GM12873 (cell line): ENCODE measurements around the gene ANKRD10.
A peak's percentile ranks its signal among the peaks of the same experiment; 100 is the strongest.

Experiments used
- TF ChIP-seq, protein P1 (sequence below): IDR thresholded peaks from 2 replicates; pipeline ENCODE4 v1.5.1; 2012; ENCODE audit warnings: low read depth, mild to moderate bottlenecking, moderate library complexity, low read length, control low read depth; ENCODE audit not compliant: insufficient read depth; ENCODE audit errors: missing control alignments

ANKRD10 gene

DNA sequence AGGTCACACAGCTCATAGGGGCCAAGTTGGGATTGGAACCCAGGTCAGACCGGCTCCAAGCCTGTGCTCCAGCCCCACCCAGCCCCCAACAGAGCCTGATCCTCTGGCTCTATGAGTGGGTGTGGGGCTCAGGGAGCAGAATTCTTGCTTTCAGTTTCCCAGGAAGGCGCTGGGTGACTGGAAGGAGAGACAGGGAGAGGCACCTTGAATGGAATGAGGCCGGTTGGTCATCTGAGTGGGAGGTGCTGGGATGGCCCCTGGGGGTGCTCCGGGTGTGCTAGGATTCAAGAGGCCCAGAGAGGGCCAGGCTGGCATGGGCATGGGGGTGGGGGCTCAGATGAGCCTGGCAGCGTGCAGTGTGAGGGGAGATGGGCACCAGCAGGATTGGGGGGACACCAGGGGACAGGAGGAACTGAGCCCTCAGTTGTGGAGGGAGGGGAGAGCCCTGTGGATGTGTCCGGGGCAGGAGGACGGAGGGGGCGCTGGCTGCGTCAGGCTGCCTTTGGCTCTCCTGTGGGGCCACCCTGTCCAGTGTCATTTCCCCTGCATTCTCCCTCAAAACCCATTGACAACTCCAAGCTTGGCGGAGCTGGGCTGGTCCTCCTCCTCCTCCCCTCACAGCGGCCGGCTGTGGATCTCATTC is 31.2 kb upstream of the ANKRD10 start:
- TF ChIP-seq, protein P1, sequence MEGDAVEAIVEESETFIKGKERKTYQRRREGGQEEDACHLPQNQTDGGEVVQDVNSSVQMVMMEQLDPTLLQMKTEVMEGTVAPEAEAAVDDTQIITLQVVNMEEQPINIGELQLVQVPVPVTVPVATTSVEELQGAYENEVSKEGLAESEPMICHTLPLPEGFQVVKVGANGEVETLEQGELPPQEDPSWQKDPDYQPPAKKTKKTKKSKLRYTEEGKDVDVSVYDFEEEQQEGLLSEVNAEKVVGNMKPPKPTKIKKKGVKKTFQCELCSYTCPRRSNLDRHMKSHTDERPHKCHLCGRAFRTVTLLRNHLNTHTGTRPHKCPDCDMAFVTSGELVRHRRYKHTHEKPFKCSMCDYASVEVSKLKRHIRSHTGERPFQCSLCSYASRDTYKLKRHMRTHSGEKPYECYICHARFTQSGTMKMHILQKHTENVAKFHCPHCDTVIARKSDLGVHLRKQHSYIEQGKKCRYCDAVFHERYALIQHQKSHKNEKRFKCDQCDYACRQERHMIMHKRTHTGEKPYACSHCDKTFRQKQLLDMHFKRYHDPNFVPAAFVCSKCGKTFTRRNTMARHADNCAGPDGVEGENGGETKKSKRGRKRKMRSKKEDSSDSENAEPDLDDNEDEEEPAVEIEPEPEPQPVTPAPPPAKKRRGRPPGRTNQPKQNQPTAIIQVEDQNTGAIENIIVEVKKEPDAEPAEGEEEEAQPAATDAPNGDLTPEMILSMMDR = no peak

DNA sequence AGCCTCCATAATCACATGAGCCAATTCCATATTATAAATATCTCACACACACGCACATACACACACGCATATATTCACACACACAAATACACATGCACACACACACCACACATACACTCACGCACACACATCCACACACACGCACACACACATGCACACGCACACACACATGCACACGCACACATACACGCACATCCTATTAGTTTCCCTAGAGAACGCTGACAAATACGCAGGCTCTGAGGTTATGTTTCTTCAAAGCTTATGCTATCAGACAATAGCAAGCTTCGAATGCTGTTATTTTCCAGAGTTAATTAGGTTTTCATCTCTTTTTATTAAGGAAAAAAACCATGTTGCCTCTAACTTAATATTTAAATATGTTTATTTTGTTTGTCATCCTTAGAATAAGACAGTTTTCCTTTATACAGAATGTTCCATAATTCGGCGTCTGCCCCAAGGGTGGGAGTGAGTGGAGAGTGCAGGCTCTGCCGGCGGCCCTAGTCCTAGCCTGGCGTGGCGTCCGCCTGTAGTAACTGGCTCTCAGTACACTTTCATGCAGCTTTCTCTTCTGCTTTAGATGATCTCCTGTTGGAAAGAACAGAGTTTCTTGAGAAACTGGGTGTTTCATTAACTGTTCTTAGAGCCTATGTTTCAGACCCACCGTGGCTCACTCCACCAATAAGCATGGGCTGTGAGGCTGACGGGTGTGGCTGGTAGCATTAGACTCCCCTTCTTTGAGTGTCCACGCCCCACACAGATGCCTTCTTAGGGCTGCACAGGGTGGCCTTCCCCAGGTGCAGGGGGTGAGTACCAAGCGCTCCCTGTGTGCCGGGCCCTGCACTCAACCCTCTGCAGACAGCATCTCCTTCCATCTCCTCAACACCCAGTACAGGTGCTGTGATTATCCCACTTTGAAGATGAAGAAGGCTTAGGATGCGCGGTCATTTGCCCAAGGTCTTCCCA is 30.4 kb upstream of the ANKRD10 start:
- TF ChIP-seq, protein P1 = no peak

DNA sequence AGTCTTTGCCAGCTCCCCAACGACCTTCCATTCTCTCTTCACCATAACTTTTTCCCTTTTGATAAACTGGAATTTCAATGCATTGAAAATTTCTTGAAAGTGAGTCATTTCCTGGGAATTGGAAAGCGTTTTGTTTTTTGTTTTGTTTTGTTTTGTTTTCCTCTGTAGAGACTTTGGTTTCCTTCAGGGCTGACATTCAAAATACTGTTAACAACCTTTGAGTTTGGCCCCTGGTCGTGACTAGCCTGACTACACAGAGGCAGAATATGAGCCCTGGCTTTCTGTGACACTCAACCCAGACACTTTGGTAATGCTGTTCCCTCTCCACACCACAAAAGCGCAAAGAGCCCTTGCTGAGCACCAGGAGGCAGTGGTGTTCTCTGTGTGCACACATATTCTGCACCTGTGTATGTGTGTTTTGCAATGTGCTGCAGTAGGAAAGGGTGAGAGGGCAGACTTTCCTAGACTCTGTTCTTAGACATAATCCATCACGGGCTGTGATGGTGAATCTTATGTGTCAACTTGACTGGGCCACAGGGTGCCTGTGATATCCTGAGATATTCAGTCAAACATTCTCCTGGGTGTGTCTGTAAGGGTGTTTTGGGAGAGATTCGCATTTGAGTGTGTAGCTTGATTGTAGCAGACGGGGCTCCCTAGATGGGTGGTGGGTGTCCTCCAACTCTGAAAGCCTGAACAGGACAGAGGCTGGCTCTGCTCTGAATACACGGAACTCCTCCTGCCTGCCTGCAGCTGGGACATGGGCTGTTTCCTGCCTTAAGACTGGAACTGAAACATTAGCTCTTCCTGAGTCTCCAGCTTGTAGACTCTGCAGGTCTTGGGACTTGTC is 29.5 kb upstream of the ANKRD10 start:
- TF ChIP-seq, protein P1 = peak; percentile 64

DNA sequence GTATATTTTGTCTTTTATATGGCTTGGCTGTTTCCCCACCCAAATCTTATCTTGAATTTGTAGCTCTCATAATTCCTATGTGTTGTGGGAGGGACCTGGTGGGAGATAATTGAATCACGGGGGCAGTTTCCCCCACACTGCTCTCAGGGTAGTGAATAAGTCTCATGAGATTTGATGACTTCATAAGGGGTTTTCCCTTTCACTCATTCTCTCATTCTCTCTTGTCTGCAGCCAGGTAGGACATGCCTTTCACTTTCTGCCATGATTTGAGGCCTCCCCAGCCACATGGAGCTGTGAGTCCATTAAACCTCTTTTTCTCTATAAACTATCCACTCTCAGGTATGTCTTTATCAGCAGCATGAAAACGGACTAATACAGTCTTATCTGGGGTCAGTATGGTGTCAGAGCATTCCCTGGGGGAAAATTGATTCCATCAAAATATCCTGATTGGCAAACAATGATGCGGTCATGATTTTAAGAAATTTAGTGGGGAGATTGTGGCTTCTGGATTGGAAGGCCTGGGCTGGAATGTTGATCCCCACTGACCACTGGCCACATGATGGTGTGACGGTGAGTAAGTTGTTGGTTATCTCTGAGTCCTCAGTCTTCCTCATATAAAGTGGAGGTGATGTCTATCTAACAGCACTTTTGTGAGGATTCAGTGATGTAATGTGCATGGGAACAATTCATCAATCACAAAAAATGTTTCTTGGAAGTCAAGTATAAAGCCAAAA is 27.5 kb upstream of the ANKRD10 start:
- TF ChIP-seq, protein P1 = no peak

DNA sequence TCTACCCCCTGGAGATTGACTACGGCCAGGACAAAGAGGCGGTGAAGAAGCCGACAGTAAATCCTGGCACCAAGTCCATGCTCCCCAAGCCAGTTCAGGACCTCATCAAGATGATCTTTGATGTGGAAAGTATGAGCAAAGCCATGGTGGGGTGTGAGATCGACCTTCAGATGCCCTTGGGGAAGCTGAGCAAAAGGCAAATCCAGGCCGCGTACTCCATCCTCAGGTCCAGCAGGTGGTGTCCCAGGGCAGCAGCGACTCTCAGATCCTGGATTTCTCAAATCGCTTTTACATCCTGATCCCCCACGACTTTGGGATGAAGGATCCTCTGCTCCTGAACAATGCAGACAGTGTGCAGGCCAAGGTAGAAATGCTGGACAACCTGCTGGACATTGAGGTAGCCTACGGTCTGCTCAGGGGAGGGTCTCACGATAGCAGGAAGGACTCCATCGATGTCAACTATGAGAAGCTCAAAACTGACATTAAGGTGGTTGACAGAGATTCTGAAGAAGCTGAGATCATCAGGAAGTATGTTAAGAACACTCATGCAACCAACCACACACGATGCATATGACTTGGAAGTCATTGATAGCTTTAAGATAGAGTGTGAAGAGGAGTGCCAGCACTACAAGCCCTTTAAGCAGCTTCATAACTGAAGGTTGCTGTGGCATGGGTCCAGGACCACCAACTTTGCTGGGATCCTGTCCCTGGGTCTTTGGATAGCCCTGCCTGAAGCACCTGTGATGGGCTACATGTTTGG is 24.0 kb upstream of the ANKRD10 start:
- TF ChIP-seq, protein P1 = no peak

DNA sequence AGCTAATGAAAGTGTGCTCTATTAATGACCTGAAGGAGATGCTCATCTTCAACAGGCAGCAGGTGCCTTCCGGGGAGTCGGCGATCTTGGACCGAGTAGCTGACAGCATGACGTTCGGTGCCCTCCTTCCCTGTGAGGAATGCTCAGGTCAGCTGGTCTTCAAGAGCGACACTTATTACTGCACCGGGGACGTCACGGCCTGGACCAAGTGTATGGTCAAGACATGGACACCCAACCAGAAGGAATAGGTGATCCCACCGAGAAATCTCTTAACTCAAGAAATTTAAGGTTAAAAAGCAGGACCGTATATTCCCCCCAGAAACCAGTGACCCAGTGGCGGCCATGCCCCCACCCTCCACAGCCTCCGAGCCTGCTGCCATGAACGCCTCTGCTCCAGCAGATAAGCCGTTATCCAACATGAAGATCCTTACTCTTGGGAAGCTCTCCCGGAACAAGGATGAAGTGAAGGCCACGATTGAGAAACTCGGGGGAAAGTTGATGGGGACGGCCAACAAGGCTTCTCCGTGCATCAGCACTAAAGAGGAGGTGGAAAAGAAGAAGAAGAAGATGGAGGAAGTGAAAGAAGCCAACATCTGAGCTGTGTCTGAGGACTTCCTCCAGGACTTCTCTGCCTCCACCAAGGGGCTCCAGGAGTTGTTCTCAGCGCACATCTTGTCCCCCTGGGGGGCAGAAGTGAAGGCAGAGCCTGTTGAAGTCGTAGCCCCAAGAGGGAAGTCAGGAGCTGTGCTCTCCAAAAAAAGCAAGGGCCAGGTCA is 22.8 kb upstream of the ANKRD10 start:
- TF ChIP-seq, protein P1 = no peak
